ENCODE results near the gene SUSD3.

SUSD3 gene

GRCh38 chr9:93030642-93031628 lies 27.6 kb upstream of the SUSD3 start:
- no peak for DNase-seq (ENCODE audit: low read depth)

DNA sequence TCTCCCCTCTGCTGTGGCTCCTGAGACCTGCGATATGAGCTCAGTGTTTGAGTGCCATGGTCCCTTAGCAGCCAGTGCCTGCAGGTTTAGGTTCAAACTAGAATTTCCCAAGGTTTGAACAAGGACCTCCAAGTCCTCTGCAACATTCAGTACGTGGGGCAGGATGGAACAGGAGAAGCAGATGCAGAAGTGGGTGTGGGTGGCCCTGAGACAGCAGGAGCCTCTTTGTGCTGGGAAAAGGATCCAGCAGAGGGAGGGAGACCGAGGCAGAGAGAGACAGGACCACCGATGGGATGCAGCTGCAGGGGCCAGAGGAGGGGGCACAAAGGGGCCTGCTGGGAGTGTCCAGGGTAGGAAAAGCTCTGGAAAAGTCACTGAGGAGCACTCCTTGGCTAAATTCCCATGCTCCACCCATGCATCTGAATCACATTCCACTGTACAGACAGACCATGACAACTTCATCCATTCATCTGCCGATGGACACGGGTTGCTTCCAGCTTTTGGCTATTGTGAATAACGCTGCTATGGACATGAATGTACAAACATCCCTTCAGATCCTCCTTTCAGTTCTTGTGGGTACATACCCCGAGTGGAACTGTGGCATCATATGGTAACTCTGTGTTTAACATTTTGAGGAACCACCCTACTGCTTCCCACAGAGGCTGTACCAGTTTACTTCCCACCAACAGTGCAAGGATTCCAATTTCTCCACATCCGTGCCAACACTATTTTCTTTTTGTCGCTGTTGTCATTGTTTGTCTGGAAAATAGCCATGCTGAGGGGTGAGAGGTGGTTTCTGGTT lies 26.7 kb upstream of the SUSD3 start:
- DNase-seq (ENCODE audit: low read depth), result no peak

- no peak for DNase-seq (ENCODE audit: low read depth)
Measured at GRCh38 chr9:93032545-93032944, 26.0 kb upstream of the SUSD3 start.

- no peak for DNase-seq (ENCODE audit: low read depth)
Measured at GRCh38 chr9:93033531-93033930, 25.0 kb upstream of the SUSD3 start.

DNA sequence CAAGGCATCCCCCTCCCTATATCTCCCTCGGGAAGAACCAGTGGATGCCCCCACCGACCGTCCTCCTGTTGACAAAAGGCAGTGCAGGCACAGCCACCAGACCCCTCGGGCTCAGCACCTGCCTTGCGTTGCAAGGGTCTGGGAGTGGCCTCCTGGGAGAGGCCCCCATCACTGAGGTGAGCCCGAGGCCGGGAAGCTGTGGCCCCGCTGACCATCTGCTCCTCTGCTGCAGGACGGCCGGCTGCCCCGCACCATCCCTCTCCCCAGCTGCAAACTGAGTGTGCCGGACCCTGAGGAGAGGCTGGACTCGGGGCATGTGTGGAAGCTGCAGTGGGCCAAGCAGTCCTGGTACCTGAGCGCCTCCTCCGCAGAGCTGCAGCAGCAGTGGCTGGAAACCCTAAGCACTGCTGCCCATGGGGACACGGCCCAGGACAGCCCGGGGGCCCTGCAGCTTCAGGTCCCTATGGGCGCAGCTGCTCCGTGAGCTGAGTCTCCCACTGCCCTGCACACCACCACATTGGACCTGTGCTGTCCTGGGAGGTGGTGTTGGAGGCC lies 23.3 kb upstream of the SUSD3 start:
- no peak for DNase-seq (ENCODE audit: low read depth)

- DNase-seq (ENCODE audit: low read depth), result no peak
Measured at GRCh38 chr9:93035821-93036351, 22.6 kb upstream of the SUSD3 start.

DNA sequence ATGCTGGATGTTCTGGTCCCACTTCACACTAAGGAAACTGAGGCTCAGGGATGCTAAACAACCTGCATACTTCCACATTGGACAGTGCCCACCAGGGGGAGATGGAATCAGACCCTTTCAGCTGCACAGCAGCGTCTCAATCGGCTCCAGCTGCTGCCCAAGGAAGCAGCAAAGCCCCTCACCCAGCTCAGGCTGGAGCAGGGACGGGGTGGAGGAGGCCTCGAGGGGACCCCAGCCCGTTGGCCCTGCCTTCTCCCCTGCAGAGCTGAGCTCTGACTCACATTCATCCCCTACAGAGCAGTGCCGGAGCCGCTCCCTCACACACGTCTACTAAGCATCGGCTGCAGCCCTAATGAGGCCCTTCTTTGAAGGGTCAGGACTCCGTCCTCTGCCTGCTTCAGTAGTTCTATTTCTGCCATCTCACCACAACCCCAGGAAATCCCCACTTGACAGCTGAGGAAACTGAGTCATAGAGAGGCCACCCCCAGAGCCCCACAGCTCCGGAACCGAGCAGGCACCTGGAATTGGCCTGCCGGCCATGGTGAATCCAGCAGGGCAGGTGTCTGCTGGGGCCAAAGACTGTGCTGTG lies 21.5 kb upstream of the SUSD3 start:
- DNase-seq (ENCODE audit: low read depth), result no peak

GRCh38 chr9:93037476-93037971 lies 21.0 kb upstream of the SUSD3 start:
- no peak for DNase-seq (ENCODE audit: low read depth)

DNA sequence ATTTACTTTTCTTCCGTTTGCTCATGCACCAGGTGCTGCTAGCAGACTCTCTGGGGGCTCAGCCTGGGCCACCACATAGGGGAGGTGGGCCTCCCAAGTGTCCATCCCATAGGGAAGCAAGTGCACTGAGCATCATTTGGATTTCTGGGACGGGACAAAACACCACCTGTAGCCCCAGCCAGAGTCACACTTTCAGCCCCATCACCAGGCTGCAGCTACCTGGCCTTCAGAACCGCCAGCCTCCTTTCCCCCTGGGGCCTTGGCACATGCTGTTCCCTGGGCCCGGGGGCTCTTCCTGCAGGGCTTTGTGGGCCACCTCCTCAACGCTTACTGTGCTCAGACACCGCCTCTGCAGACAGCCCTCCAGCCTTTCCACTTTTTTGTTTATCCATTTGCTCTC lies 19.6 kb upstream of the SUSD3 start:
- no peak for DNase-seq (ENCODE audit: low read depth)

GRCh38 chr9:93039456-93039855 lies 19.0 kb upstream of the SUSD3 start:
- DNase-seq (ENCODE audit: low read depth), result no peak

GRCh38 chr9:93039976-93040375 lies 18.5 kb upstream of the SUSD3 start:
- no peak for DNase-seq (ENCODE audit: low read depth)

DNA sequence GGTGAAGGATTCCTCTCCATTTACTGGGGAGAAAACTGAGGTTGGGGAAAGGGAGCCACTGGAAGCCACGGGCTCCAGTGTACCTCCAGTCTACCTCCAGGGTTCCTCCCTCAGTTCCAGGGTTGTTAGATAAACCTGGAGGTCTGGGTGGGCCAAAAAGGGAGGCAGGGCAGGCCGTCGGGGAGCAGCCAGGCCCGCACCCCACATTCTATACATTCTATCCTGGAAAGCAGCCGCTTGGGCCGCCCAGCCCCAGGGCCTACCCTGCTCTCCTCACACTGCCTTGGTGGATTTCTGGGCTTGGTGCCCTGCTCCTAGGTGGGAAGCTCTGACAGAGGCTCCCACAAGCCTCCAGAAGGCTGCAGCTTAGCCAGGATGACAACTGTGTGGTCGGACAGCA lies 18.1 kb upstream of the SUSD3 start:
- no peak for DNase-seq (ENCODE audit: low read depth)

DNA sequence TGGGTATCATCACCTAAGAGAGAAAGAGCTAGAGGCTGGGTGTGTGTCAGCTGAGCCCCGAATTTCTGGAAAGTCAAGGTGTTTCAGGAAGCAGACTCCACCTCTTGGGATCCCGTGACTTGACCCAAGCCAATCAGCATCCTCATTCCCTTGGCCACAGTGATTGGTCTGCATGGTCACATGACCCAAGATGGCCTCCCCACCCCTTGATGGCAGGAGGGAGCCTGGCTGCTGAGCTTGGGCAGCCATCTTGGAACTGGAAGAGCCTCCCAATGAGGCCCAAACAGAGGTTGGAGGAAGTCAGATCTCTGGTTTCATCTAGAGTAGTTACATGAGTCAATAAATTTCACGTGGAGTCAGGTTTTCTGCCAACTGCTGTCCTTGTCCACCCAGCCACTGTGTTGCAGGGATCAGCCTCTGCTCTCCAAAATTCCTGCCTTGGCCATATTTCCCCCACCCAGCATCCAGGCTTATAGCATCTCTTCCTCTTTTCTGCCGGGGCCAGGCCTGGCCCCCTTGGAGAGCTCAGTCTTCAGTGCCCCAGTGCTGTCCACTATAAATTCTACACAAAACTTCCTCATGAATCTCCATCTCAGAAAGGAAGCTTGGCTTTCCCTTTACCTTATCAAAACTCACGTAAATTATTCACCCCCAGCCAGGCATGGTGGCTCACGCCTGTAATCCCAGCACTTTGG lies 17.2 kb upstream of the SUSD3 start:
- DNase-seq (ENCODE audit: low read depth), result no peak

DNA sequence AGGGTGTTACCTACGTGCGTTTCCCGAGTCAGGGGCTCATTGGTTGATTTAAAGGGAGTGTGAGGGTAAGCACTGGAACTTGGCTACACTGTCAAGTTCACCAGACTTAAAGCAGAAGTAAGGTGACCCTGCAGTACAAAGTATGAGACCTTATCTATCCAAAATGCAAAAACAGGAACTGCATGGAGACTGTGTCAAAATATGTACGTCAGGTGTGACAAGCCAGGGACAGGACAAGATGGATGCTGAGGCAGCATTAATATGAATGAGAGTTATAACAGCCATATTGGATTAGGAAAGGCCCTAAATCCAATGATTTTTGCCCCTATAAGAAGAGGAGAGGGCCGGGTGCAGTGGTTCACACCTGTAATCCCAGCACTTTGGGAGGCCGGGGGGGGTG lies 15.4 kb upstream of the SUSD3 start:
- no peak for DNase-seq (ENCODE audit: low read depth)

DNA sequence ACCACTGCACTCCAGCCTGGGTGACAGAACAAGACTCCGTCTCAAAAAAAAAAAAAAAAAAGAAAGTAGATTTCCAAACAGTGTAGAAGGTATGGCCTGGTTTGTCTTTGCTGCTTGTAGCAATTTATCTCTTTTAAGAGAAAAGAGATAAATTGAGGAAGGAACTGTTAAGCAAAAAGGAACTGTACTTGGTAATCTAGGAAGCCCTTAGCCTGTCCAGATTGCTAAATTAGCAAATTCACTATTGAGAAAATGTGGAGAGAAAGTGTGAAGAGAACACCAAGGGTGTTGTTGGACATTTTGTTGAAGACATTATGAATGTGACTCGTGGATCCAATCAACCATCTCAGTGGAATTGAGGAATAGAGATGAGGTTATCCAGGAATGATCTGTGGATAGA lies 13.0 kb upstream of the SUSD3 start:
- no peak for DNase-seq (ENCODE audit: low read depth)

DNA sequence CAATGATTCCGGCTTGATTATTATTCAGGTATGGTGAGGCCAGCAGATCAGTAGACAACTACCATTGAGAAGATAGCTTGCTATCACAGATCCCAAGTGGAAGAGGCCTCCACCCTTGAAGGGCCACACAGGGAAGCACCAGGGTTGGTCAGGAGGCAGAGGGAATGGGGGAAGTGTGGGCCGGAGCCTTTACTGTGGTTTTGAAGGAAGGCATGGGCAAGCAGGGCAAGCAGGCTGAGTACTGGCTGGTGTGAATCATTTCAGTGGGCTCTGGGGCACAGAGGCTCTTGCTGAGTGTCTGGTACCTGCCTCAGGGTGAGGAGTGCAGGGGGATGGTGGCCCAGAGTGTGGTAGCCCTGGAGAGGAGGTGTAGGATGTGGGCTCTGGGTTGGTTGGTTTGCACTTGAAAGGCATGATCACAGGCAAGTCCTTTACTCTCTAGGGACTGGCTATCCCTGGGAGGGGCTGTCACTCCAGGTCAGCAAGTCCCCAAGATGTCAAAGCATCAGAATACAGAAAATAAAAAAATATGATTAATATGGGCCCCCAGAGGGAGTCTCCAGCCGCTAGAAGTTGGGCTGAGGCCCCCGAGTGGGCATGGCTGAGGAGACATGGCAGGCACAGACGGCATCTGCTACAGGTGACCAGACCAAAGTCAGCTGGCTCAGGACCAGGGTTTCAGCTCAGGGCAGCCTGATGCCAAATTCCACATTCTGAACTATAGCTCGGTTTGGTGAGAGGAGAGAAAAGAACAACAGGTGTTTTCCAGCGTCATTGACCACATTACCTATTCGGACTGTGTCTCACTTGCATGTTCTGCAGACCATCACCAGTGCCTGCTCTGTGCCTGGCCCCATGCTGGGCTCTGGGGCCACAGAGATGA lies 9.7 kb upstream of the SUSD3 start:
- no peak for DNase-seq (ENCODE audit: low read depth)

- no peak for DNase-seq (ENCODE audit: low read depth)
Measured at GRCh38 chr9:93049491-93049890, 9.0 kb upstream of the SUSD3 start.

DNA sequence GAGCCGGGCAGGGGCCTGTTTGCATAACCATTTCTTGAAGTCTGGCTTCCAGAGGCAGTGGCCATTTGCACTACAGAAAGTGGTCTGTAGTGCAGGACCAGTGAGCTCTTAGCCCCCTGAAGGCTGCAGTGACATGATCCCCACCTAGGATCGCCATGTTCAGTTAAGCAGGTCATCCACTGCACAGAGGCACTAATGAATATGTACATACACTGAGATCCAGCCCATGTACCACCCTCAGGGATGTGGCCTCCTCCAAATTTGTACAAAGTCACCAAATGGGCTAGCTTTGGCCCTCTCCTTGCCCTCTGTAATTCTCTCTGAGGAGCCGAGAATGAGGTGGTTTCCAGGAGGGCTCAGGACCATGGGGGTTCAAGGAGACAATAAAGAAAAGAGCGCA lies 8.3 kb upstream of the SUSD3 start:
- no peak for DNase-seq (ENCODE audit: low read depth)

- DNase-seq (ENCODE audit: low read depth), result no peak
Measured at GRCh38 chr9:93051680-93052089, 6.8 kb upstream of the SUSD3 start.

DNA sequence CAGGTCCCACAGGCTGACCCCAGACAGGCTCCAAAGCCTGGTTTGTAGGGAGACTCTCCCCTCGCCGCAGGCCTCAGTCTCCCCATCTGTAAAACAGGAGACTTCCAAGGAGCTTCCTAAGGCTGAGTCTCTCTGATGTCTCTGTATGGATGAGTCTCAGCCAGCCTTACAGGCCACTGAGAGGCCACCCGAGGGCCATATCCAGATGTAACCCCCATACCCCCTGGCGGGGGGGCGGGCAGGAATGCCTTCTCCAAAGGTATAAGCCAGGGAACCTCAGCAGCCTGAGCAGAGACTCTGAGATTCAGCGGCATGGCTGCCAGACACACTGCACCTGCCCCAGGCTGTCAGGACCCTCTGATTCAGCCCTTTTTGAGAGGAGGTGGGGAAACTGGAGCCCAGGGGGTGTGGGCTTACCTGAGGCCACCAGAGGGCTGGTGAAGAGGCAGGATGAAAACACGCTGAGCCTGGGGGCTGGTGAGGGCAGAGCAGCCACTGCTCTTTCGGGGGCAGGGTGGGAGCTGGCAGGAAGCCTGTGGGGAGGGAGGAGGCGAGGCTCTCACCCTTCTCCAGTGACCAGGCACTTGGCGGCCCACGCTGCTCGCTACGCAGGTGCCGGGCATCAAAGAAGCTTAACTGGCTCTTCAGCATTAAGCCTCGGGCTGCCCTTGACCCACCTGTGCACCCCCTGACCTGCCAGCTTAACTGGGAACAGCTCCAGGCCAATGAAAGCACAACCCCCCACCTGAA lies 5.5 kb upstream of the SUSD3 start:
- DNase-seq (ENCODE audit: low read depth), result no peak
